Fibroblast of skin of right biceps (primary cell): ENCODE results near the gene KRAS.
"Not testable (repeated sequence)": the region's sequence is repeated elsewhere in the genome, so short reads cannot be mapped to it uniquely, and the experiment has no call there.

Source experiments
- DNase-seq: peaks from one replicate; pipeline ENCODE4 v3.0.0-alpha.2; 2013

KRAS gene

DNA sequence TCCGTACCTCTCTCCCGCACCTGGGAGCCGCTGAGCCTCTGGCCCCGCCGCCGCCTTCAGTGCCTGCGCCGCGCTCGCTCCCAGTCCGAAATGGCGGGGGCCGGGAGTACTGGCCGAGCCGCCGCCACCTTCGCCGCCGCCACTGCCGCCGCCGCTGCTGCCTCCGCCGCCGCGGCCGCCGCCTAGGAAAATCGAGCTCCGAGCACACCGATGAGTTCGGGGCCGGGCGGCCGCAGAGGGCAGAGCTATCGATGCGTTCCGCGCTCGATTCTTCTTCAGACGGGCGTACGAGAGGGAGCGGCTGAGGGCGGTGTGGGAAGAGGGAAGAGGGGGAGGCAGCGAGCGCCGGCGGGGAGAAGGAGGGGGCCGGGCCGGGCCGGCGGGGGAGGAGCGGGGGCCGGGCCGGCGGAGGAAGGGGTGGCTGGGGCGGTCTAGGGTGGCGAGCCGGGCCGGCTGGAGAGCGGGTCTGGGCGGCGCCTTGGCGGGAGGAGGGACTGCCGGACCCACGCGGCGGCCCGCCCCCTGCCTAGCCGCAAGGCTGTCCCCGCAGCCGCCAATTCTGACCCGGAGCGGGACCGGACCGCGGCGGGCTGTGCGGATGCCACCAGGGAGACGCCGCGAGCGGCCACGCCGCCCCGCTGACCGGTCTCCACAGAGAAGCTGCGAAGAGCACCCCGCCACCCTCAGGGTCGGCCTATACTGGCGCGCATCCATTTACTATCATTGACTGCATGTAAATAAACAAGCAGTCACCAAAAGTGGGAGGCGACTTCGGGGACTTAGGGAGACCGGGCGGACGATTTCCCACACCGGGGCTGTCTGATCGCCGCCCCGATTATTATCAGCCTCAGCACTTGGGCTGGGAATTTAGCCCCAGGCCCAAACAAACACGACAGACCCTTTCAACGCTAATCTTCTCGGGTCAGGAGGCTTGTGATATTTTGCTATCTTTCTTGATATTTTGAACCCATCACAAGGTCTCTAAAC lies at the start of gene KRAS:
Gene KRAS (minus strand): TSS at position 186 of the 987 bp plus-strand sequence.
- DNase-seq = peak; percentile 99

GRCh38 chr12:25296381-25296780 lies 45.7 kb upstream of the KRAS start:
- DNase-seq = no peak

DNA sequence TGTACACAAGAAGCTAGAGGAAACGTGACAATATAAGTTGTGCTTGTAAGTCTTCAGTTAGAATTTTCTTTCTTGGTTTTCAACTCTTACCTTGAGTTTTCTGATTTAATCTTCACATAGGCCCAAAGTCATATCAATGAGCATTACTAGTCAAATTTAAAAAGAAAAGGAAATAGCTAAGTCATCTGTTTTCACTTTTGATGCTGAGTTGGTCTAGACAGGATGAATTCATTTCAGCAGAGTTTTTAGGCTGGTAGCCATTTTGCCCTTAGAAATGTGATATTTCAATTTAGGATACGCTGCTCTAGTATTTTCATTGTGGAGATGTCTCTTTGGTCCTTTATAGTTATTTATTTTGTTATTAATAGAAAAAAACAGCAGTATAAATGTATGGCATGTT lies 44.6 kb upstream of the KRAS start:
- peak; percentile 49 for DNase-seq

DNA sequence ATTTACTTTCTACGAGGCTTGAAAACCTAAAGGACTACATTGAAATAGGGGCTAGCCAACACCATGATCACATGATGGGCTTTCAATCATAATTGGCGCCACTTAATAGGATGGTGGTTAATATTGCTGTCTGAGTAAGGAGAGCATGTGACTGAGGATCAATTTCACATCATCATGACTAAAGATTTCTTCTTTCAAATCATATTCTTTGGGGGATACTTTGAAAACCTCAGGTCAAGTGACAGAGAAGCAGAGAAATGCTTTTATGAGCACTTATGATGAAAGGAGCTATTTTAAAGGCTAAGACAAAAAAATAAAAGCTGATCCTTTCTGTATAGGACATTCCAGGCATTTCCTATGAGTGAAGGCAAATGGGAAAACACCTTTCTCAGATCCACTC lies 42.9 kb upstream of the KRAS start:
- no peak for DNase-seq

- not testable (repeated sequence) for DNase-seq
Measured at GRCh38 chr12:25292810-25293221, 42.1 kb upstream of the KRAS start.

- no peak for DNase-seq
Measured at GRCh38 chr12:25287610-25288009, 36.9 kb upstream of the KRAS start.

DNA sequence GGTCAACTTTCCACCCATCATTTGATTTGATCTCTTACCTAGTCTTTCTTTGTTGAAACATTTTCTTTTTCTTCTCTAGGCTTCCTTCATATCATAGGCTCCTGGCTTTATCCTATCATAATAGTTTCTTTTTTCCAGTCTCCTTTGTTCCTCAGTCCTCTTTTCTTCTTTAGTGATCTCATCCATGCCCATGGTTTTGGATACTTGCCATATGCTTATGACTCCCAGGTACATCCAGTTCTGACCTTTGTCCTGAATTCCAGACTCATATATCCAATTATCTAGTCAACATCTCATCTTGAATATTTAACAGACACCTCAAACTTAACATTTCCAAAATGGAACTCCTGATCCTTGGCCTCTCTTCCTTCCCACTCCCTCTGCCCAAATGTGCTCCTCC lies 36.1 kb upstream of the KRAS start:
- no peak for DNase-seq

DNA sequence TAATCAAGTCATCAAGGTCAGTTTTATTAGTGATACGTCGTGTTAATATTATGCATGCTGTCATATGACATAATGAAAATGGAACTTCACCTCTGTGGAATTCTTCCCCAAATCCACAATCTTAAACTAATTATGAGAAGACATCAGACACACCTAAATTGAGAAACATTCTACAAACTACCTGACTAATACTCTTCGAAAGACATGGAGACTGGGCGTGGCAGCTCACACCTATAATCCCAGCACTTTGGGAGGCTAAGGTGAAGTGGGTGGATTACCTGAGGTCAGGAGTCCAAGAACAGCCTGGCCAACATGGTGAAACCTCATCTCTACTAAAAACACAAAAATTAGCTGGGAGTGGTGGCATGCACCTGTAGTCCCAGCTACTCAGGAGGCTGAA lies 33.3 kb upstream of the KRAS start:
- no peak for DNase-seq

- DNase-seq = no peak
Measured at GRCh38 chr12:25283006-25283405, 32.3 kb upstream of the KRAS start.

DNA sequence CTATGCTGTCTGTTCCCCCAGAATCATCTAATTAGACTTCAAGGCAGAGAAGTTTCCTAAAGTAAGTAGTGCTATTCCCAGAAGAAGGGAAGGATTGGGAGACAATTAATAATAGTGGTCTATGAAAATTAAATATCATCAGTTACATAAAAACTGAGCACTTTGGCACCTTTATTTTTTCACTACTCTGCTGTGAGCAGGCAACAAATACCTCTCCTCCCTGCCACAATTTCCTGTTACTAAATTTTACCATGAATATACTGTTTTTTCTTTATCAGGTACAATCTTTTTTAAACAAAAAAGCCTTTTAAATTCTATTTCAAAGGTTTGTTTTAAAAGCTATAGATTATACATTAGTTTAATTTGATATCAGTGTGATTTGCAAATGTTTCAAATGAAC lies 29.4 kb upstream of the KRAS start:
- DNase-seq = no peak

GRCh38 chr12:25278269-25278668 lies 27.5 kb upstream of the KRAS start:
- no peak for DNase-seq

DNA sequence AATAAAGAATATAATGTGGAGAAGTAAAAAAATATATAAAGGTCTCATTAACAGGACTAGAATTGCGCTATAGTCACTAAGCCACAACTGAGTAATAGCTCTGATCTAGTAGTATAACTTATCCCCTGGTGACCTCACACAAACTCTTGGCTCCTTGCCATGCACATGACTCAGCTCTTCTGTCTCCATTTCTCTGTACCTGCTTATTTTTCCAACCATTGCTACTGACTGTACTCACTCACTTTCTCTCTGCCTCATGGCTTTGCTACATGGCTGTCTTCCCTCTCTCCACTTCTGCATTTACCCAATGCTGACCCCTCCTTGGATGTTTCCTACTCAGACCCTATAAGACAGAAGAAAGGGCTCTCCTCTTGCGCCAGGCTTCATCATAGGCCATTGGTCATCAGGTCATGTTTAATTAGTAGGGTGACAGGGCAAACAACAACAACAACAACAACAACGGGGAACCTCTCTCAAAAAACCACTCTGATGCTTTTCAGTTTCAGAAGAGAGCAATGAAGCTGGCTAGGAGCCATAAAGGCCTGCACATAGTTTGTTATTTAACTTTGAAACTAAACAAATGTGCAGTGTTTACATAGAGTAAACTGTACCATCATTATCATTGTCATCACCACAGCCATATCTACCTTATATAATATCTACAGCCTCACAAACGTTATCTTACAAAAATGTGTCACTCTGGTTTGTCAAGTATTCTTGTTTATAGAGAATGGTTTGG lies 25.6 kb upstream of the KRAS start:
- peak; percentile 96 for DNase-seq

DNA sequence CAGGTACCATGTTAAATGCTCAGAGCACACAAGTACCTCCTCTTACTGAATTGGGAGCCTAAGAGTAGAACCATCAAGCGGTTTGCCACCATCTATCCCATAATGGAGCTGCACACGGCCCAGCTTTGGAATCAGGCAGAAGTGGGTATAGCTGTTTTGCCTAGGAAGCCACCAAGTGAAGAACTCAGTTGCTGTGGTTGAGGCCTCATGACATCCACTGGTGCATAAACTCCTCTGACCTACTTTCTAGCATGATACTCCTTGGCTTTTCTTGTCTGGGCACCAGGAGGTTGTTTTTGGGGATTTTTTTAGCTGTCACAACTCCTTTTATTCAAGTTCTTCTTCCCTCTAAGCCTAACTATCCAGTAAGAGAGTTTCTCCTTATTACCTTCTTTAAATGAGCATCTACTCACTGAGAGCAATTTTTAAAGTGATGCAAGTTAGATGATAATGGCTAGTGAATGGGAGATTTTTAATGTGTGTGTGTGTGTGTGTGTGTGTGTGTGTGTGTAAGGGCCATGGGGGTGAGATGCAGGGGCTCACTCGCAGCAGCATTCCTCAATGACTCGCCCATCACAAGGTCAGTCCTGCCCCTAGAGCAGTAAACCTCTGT lies 20.9 kb upstream of the KRAS start:
- no peak for DNase-seq

GRCh38 chr12:25269701-25270100 lies 19.0 kb upstream of the KRAS start:
- peak; percentile 28 for DNase-seq

DNA sequence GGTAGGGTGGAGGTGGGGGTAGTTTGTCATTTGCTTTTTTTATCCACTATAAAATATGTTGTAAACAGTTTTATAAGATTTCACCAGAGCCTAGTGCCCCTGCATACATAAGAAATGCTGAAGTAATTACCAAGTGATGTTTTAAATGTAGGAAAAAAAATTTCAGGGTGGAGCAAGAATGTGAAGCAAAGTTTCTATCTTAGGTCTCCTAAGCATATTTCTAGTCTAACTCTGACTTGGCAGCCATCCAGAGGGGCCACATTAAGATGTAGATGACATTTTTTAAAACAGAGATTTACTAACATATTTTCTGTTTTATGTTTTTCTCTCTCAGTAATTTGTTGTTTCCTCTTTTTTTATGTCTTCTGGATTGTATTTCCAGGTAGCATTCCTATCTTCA lies 15.8 kb upstream of the KRAS start:
- DNase-seq = peak; percentile 71

- no peak for DNase-seq
Measured at GRCh38 chr12:25264862-25265261, 14.1 kb upstream of the KRAS start.

- no peak for DNase-seq
Measured at GRCh38 chr12:25264114-25264513, 13.4 kb upstream of the KRAS start.

DNA sequence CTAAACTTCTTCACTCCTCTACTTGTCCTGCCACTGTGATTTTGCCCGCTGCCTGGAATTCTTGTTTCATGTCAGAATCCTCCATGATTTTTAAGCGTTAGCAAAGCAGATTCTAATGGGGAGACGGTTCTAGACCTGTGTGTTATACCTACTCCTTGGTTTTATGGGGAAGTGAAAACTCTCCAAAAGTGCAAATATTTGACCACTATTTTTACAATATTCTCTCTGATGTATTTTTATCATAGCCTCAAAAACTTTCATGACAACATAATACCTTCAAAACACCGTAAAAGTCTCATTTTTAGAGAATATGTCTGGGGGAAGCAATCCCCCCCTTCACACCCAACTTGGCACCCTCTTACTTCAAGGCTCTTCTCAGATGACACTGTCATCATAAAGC lies 12.9 kb upstream of the KRAS start:
- DNase-seq = no peak

DNA sequence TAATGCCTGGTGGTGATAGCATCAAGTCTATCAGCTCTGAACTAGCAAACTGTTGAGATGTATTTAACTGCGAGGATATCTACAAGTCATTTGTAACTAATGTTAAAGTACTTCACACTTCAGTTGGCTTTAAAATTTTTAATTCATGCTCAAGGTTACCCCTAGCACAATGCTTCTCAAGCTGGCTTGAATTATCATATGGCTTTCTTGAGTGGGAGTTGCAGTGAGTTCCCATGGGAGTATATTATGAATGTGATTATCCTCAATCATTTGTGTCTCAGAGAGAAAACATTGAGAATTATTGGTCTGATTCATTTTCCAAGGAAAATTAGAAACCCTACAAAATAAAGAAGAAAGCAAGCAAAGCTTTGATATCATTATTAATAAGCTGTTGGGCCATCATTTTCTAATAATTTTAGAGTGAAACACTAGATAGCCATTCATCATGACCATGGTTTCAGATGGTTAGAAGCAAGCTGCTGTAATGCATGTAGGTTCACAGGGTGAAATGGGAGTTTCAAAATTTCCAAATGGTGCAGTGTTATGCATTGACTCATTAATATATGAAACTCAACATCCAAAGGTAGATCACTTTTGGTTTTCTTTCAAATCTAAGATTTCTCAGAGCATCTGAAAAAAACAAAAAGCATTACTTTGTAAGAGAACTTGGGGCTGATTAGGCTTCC lies 11.8 kb upstream of the KRAS start:
- no peak for DNase-seq

- no peak for DNase-seq
Measured at GRCh38 chr12:25257590-25258324, 7.0 kb upstream of the KRAS start.

DNA sequence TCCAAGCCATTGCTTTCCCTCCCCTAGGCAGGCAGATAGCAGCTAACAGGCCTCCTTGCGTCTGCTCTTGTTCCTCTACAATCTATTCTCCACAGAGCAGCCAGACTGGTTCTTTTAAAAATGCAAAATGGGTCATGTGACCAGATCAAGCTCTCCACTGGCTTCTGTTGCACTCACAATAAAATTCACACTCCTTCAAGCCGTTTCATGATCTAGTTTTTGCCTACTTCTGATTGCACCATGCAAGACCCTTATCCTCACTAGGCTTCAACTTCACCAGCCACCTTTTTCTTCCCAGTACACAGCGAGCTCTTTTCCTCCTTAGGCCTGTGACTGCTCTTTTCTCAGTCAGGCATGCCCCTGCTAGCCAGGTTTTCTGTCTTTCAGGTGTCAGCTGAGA lies 6.1 kb upstream of the KRAS start:
- no peak for DNase-seq

GRCh38 chr12:25256005-25256404 lies 5.3 kb upstream of the KRAS start:
- DNase-seq = no peak
